ENCODE data around the gene APC. TPM values are rescaled to one million over a fixed set of nuclear protein-coding genes. Genes with fewer than 3 reads are reported as not detected.

The APC gene
- total RNA-seq, 4 donors from 2014 or later, result 106 to 166 (median 121) TPM

DNA sequence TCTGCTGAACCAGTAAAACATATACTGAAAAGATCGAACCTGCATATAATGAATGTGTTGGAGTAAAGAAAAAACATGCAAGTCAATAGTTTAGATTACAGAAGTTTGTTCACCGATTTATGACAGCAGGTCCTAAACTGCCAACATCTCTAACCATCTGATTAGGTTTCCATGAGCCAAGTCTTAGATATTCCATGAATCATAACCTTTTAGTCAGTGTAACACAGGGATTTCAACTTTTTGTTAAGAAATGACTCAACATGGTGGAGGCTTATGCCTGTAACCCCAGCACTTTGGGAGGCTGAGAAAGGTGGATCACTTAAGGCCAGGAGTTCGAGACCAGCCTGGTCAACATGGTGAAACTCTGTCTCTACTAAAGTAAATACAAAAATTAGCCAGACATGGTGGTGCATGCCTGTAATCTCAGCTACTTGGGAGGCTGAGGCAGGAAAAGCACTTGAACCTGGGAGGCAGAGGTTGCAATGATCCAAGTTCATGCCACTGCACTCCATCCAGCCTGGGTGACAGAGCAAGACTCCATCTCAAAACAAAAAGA is 38.7 kb downstream of the APC start:
- Histone ChIP-seq H3K4me3 (no peak overlapping the region), H3K36me3 (peaks cover 5 to 75% (median 34%) of the 10 kb centered on the region in 4 donors), H3K27ac (replicated peaks in 1 of 4) (no peak overlapping the region), H3K27me3 (no peaks in the 10 kb centered on the region), H3K4me1 (no peaks in the 10 kb centered on the region), H3K9me3 (no peaks in the 10 kb centered on the region)
- intact Hi-C loops (cut with DNase I), result no loop called here
- no peak for DNase-seq (ENCODE audit: extremely low spot score)
- 93% methylated on average over 3 of the region's 3 CpGs for WGBS
- TF ChIP-seq, protein P1, sequence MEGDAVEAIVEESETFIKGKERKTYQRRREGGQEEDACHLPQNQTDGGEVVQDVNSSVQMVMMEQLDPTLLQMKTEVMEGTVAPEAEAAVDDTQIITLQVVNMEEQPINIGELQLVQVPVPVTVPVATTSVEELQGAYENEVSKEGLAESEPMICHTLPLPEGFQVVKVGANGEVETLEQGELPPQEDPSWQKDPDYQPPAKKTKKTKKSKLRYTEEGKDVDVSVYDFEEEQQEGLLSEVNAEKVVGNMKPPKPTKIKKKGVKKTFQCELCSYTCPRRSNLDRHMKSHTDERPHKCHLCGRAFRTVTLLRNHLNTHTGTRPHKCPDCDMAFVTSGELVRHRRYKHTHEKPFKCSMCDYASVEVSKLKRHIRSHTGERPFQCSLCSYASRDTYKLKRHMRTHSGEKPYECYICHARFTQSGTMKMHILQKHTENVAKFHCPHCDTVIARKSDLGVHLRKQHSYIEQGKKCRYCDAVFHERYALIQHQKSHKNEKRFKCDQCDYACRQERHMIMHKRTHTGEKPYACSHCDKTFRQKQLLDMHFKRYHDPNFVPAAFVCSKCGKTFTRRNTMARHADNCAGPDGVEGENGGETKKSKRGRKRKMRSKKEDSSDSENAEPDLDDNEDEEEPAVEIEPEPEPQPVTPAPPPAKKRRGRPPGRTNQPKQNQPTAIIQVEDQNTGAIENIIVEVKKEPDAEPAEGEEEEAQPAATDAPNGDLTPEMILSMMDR (IDR thresholded peaks at IDR 0.05), result no peak
- TF ChIP-seq EP300 (IDR thresholded peaks at IDR 0.05) (no peak), POLR2AphosphoS5 (IDR thresholded peaks at IDR 0.05) (no peak), POLR2A (IDR thresholded peaks at IDR 0.05; ENCODE audit: low read depth) (no peak)

DNA sequence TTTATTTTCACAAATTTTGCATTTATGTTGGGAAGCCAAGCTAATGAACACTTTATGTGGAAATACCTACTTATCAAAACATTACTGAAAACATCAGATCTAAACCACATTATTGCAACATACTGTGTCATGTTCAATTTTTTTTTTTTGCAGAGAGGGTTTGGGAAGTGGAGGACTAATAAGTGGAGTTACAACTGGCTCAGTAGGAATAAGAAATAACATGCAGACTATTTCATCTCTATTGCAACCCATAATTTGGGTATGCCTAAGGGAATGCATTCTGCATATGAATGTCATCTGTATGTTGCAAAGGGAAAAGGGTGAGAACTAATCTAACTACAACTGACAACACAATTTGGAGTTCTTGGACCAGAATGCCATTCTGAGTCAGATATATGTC is 41.8 kb downstream of the APC start:
- TF ChIP-seq POLR2A (IDR thresholded peaks at IDR 0.05; ENCODE audit: low read depth) (no peak), EP300 (IDR thresholded peaks at IDR 0.05) (no peak), POLR2AphosphoS5 (IDR thresholded peaks at IDR 0.05) (no peak)
- TF ChIP-seq, protein P1 (IDR thresholded peaks at IDR 0.05), result no peak
- no peaks in the 10 kb centered on the region for H3K27me3 ChIP-seq
- intact Hi-C loops (cut with DNase I), result no loop called here
- H3K36me3 ChIP-seq, result peaks cover 0 to 91% (median 47%) of the 10 kb centered on the region in 4 donors
- DNase-seq (ENCODE audit: extremely low spot score), result no peak
- no peak overlapping the region for H3K27ac ChIP-seq (replicated peaks in 1 of 4)
- H3K4me1 ChIP-seq, result no peaks in the 10 kb centered on the region
- no peak overlapping the region for H3K4me3 ChIP-seq
- no peaks in the 10 kb centered on the region for H3K9me3 ChIP-seq

DNA sequence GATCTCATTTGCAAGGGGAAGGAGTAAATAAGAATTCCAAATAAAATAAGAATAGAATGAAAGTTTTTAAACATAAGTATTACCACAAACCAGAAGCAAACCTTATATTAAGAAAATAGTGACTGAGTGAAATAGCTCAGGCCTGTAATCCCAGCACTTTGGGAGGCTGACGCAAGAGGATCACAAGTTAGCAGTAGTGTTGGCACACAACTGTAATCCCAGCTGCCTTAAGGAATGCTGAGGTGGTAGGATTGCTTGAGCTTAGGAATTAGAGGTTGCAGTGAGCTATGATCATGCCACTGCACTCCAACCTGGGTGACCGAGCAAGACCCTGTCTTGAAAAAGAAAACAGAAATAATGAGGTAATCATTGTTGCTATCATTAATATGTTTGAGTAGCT is 47.0 kb downstream of the APC start:
- WGBS, result 82% methylated on average over 2 of the region's 2 CpGs
- intact Hi-C loops (cut with DNase I), result no loop called here
- H3K4me3 ChIP-seq, result no peak overlapping the region

DNA sequence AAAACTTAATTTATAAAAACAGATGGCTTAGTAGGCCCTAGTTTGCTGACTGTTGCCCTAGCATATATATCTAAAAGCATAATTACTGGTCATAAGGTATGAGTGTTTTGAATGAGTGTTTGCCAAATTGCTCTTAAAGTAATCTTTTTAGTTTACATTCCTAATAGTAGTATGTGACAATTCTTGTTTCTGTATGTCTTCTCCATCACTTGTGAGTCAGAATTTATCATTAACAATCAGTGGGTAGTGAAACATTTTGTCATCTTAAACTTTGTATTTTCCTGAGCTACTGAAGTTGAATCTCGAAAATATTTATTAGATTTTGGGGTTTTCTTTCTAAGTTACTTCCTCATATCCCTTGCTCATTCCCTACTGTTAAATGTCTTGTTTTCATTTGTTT is 49.6 kb downstream of the APC start:
- no peak for DNase-seq (ENCODE audit: extremely low spot score)
- intact Hi-C loops (cut with DNase I), result no loop called here
- Histone ChIP-seq H3K36me3 (peaks cover 0 to 57% (median 29%) of the 10 kb centered on the region in 4 donors), H3K4me1 (no peaks in the 10 kb centered on the region), H3K9me3 (no peaks in the 10 kb centered on the region), H3K27ac (replicated peaks in 1 of 4) (no peak overlapping the region), H3K27me3 (no peaks in the 10 kb centered on the region), H3K4me3 (no peak overlapping the region)
- WGBS, result 75% methylated on average over 1 of the region's 1 CpG
- TF ChIP-seq POLR2AphosphoS5 (IDR thresholded peaks at IDR 0.05), result no peak

More for the DNA sequence above, 47.0 kb downstream of the APC start:
- no peaks in the 10 kb centered on the region for H3K27me3 ChIP-seq
- DNase-seq (ENCODE audit: extremely low spot score), result no peak
- H3K4me1 ChIP-seq, result no peaks in the 10 kb centered on the region
- no peak overlapping the region for H3K27ac ChIP-seq (replicated peaks in 1 of 4)
- TF ChIP-seq, protein P1 (IDR thresholded peaks at IDR 0.05), result no peak
- TF ChIP-seq EP300 (IDR thresholded peaks at IDR 0.05), result no peak
- TF ChIP-seq POLR2AphosphoS5 (IDR thresholded peaks at IDR 0.05), result no peak
- no peak for TF ChIP-seq POLR2A (IDR thresholded peaks at IDR 0.05; ENCODE audit: low read depth)
- H3K36me3 ChIP-seq, result peaks cover 0 to 58% (median 39%) of the 10 kb centered on the region in 4 donors
- H3K9me3 ChIP-seq, result no peaks in the 10 kb centered on the region

DNA sequence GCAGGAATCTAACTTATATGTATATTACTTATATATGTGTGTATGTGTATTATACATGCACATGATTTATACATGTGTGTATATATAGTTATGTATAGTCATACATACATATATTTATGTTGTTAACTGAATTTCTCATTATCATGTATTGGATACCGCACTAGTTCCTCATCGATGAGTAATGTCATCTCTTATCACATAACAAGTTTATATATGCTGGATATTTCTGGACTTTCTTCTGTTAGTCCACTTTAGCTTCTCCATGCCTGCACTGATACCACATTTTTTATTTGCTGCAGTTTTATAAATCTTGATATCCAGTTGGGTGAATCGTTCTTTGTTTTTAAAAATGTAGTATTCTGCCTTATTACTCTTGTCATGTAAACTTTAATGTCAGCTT is 50.2 kb downstream of the APC start:
- 99% methylated on average over 3 of the region's 3 CpGs for WGBS
- intact Hi-C loops (cut with DNase I), result no loop called here
- Histone ChIP-seq H3K4me3 (no peak overlapping the region), H3K4me1 (no peaks in the 10 kb centered on the region), H3K9me3 (no peaks in the 10 kb centered on the region), H3K27me3 (no peaks in the 10 kb centered on the region), H3K36me3 (peaks cover 4 to 57% (median 31%) of the 10 kb centered on the region in 4 donors), H3K27ac (replicated peaks in 1 of 4) (no peak overlapping the region)
- no peak for DNase-seq (ENCODE audit: extremely low spot score)
- TF ChIP-seq, protein P1 (IDR thresholded peaks at IDR 0.05), result no peak
- no peak for TF ChIP-seq EP300 (IDR thresholded peaks at IDR 0.05)
- no peak for TF ChIP-seq POLR2AphosphoS5 (IDR thresholded peaks at IDR 0.05)
- no peak for TF ChIP-seq POLR2A (IDR thresholded peaks at IDR 0.05; ENCODE audit: low read depth)

Data from esophagus muscularis mucosa (tissue), 4 donors.